ENCODE results near the gene UNC5B. TPM values are rescaled to one million over a fixed set of nuclear protein-coding genes. Genes with fewer than 3 reads are reported as not detected.

UNC5B gene
- total RNA-seq, 1 donor from 2014 or later, result 22.4 TPM

- H3K27me3 Mint-ChIP-seq, result no peaks in the 10 kb centered on the region
- H3K4me1 Mint-ChIP-seq (ENCODE audit: unreplicated experiment), result peaks cover 67% of the 10 kb centered on the region
- no peaks in the 10 kb centered on the region for H3K9me3 Mint-ChIP-seq
- H3K4me3 Mint-ChIP-seq, result no peak overlapping the region
- H3K27ac Mint-ChIP-seq, result no peak overlapping the region
- DNase-seq (ENCODE audit: extremely low spot score, unreplicated experiment), result no peak
- TF ChIP-seq, protein P1, sequence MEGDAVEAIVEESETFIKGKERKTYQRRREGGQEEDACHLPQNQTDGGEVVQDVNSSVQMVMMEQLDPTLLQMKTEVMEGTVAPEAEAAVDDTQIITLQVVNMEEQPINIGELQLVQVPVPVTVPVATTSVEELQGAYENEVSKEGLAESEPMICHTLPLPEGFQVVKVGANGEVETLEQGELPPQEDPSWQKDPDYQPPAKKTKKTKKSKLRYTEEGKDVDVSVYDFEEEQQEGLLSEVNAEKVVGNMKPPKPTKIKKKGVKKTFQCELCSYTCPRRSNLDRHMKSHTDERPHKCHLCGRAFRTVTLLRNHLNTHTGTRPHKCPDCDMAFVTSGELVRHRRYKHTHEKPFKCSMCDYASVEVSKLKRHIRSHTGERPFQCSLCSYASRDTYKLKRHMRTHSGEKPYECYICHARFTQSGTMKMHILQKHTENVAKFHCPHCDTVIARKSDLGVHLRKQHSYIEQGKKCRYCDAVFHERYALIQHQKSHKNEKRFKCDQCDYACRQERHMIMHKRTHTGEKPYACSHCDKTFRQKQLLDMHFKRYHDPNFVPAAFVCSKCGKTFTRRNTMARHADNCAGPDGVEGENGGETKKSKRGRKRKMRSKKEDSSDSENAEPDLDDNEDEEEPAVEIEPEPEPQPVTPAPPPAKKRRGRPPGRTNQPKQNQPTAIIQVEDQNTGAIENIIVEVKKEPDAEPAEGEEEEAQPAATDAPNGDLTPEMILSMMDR (conservative IDR thresholded peaks at IDR 0.05), result no peak
- H3K36me3 Mint-ChIP-seq, result no peaks in the 10 kb centered on the region
Measured at GRCh38 chr10:71337219-71337701, 124.9 kb downstream of the UNC5B start.

- peak overlapping the region; percentile 86 for H3K27ac Mint-ChIP-seq
- H3K4me1 Mint-ChIP-seq (ENCODE audit: unreplicated experiment), result peaks cover 64% of the 10 kb centered on the region
- no peaks in the 10 kb centered on the region for H3K9me3 Mint-ChIP-seq
- no peak for DNase-seq (ENCODE audit: extremely low spot score, unreplicated experiment)
- H3K27me3 Mint-ChIP-seq, result no peaks in the 10 kb centered on the region
- no peaks in the 10 kb centered on the region for H3K36me3 Mint-ChIP-seq
- TF ChIP-seq, protein P1 (conservative IDR thresholded peaks at IDR 0.05), result no peak
- peak overlapping the region; percentile 45 for H3K4me3 Mint-ChIP-seq
Measured at GRCh38 chr10:71338728-71339495, 126.5 kb downstream of the UNC5B start.

GRCh38 chr10:71339796-71340589 lies 127.6 kb downstream of the UNC5B start:
- no peaks in the 10 kb centered on the region for H3K36me3 Mint-ChIP-seq

DNA sequence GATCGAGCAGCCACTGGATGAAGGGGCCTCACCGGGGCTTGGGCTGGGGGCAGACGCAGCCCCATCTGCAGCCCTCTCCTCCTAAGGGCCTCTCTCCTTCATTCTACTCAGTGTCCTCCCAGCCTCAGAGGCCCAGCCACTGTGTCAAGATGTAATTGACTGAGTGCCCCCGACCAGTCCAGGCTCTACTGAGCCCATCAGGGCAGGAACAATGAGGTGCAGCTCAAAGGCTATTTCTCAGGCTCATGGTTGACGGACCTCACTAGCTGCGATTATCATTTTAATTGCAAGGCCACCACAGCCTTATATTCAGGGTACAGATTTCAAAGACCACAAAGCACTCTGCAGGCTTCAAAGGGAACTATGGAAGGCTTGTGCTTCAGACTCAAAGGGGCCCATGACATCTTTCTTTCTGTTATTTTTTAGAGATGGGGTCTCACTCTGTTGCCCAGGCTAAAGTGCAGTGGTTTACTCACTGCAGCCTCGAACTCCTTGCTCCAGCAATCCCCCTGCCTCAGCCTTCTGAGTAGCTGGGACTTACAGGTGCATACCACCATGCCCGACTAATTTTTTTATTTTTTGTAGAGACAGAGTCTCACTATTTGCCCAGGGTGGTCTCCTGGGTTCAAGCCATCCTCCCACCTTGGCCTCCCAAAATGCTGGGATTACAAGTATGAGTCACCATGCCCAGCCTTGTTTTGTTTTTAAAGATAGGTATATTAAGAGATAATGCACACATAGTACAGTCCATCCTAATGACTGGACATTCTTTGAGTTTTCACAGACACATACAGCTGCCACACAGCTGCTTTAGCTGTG lies 130.4 kb downstream of the UNC5B start:
- H3K36me3 Mint-ChIP-seq, result no peaks in the 10 kb centered on the region
- no peaks in the 10 kb centered on the region for H3K27me3 Mint-ChIP-seq
- H3K27ac Mint-ChIP-seq, result peak overlapping the region; percentile 78
- peaks cover 59% of the 10 kb centered on the region for H3K4me1 Mint-ChIP-seq (ENCODE audit: unreplicated experiment)
- no peak overlapping the region for H3K4me3 Mint-ChIP-seq
- H3K9me3 Mint-ChIP-seq, result no peaks in the 10 kb centered on the region
- TF ChIP-seq, protein P1 (conservative IDR thresholded peaks at IDR 0.05), result no peak
- no peak for DNase-seq (ENCODE audit: extremely low spot score, unreplicated experiment)

More at GRCh38 chr10:71339796-71340589, 127.6 kb downstream of the UNC5B start:
- Mint-ChIP-seq H3K27me3 (no peaks in the 10 kb centered on the region), H3K4me1 (ENCODE audit: unreplicated experiment) (peaks cover 58% of the 10 kb centered on the region), H3K27ac (peak overlapping the region; percentile 88), H3K9me3 (no peaks in the 10 kb centered on the region), H3K4me3 (peak overlapping the region; percentile 57)
- DNase-seq (ENCODE audit: extremely low spot score, unreplicated experiment), result no peak
- TF ChIP-seq, protein P1 (conservative IDR thresholded peaks at IDR 0.05), result no peak

DNA sequence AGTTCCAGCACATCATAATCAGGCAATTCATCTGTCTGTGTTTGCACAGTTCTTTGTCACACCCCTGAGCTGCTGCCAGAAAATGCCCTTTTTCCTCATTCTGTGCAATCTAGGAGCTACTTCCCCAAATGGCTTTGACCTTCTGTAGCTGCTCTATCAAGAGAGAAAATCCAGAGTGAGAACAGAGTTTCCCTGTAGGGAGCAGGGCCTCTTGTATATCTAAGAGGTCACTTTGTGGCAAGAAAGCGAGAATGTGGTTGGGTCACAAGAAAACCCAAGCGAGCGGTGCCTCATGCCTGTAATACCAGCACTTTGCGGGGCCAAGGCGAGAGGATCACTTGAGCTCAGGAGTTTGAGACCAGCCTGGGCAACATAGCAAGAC lies 131.0 kb downstream of the UNC5B start:
- TF ChIP-seq, protein P1 (conservative IDR thresholded peaks at IDR 0.05), result no peak
- Mint-ChIP-seq H3K4me1 (ENCODE audit: unreplicated experiment) (peaks cover 63% of the 10 kb centered on the region), H3K27me3 (no peaks in the 10 kb centered on the region), H3K27ac (peak overlapping the region; percentile 78), H3K36me3 (no peaks in the 10 kb centered on the region), H3K9me3 (no peaks in the 10 kb centered on the region), H3K4me3 (no peak overlapping the region)
- no peak for DNase-seq (ENCODE audit: extremely low spot score, unreplicated experiment)
